OCI-LY1 (cell line): ENCODE results near the gene MAN1C1.

Experiments
- H2AFZ ChIP-seq: fragments of 200-600 bp; sonication (generic), shearing (Covaris generic); 2 replicates; pipeline ENCODE4 v1.6.0; 2014; ENCODE audit warnings: antibody characterized with exemption, mild to moderate bottlenecking, low read length
- H3F3A ChIP-seq: fragments of 200-600 bp; sonication (generic), shearing (Covaris generic); 2 replicates; pipeline ENCODE4 v1.6.0; 2014; ENCODE audit warnings: mild to moderate bottlenecking, antibody characterized with exemption, low read length, moderate library complexity; ENCODE audit not compliant: insufficient read depth
- H3K27ac ChIP-seq: fragments of 200-600 bp; sonication (generic); 2 replicates; pipeline ENCODE4 v1.5.1; 2014; ENCODE audit warnings: low read length, mixed run types, mild to moderate bottlenecking, low read depth; ENCODE audit not compliant: poor library complexity, severe bottlenecking
- H3K27me3 ChIP-seq: fragments of 200-600 bp; sonication (generic); 2 replicates; pipeline ENCODE4 v1.6.0; 2014; ENCODE audit warnings: antibody characterized with exemption, mild to moderate bottlenecking, low read length, moderate library complexity; ENCODE audit not compliant: insufficient read depth
- H3K36me3 ChIP-seq: fragments of 200-600 bp; sonication (generic); 2 replicates; pipeline ENCODE4 v1.6.1; 2014; ENCODE audit warnings: mild to moderate bottlenecking, antibody characterized with exemption, low read length, moderate library complexity, mixed read lengths; ENCODE audit not compliant: insufficient read depth
- H3K4me1 ChIP-seq: fragments of 200-600 bp; sonication (generic); 2 replicates; pipeline ENCODE4 v1.5.1; 2014; ENCODE audit warnings: mild to moderate bottlenecking, low read length, moderate library complexity; ENCODE audit not compliant: insufficient read depth, severe bottlenecking
- H3K4me2 ChIP-seq: fragments of 200-600 bp; sonication (generic), shearing (Covaris generic); 2 replicates; pipeline ENCODE4 v1.6.1; 2014; ENCODE audit warnings: low read length
- H3K4me3 ChIP-seq: fragments of 200-600 bp; sonication (generic); 2 replicates; pipeline ENCODE4 v1.5.1; 2014; ENCODE audit warnings: low read length, low read depth, mild to moderate bottlenecking, mixed read lengths; ENCODE audit not compliant: poor library complexity, severe bottlenecking
- H3K79me2 ChIP-seq: fragments of 200-600 bp; shearing (Covaris generic); 2 replicates; pipeline ENCODE4 v1.6.1; 2016; ENCODE audit warnings: mixed run types, low read length, mixed read lengths; ENCODE audit not compliant: insufficient read depth
- H3K9ac ChIP-seq: fragments of 200-600 bp; sonication (generic), shearing (Covaris generic); 2 replicates; pipeline ENCODE4 v1.6.1; 2014; ENCODE audit warnings: mild to moderate bottlenecking, low read length, mixed read lengths
- H3K9me2 ChIP-seq: fragments of 200-600 bp; sonication (generic), shearing (Covaris generic); 2 replicates; pipeline ENCODE4 v1.6.1; 2014; ENCODE audit warnings: low read depth, mild to moderate bottlenecking, low read length, mixed read lengths
- H3K9me3 ChIP-seq: fragments of 200-600 bp; shearing (Covaris generic); 2 replicates; pipeline ENCODE4 v1.6.1; 2014; ENCODE audit warnings: low read length, mixed read lengths
- H4K20me1 ChIP-seq: fragments of 200-600 bp; sonication (generic), shearing (Covaris generic); 2 replicates; pipeline ENCODE4 v1.6.0; 2016; ENCODE audit warnings: mild to moderate bottlenecking, low read length; ENCODE audit not compliant: insufficient read depth
- EZH2 ChIP-seq: fragments of 200-600 bp; sonication (generic), shearing (Covaris generic); IDR thresholded peaks from 2 replicates; pipeline ENCODE4 v1.8.0; 2017; ENCODE audit warnings: borderline replicate concordance, mixed run types, mild to moderate bottlenecking, antibody characterized with exemption, low read length, moderate library complexity, mixed read lengths
- TF ChIP-seq, protein P1 (sequence below): fragments of 200-600 bp; sonication (generic), shearing (Covaris generic); IDR thresholded peaks from 2 replicates; pipeline ENCODE4 v1.5.1; 2017; ENCODE audit warnings: mild to moderate bottlenecking, antibody characterized with exemption, low read length, moderate library complexity, mixed read lengths

The MAN1C1 gene

DNA sequence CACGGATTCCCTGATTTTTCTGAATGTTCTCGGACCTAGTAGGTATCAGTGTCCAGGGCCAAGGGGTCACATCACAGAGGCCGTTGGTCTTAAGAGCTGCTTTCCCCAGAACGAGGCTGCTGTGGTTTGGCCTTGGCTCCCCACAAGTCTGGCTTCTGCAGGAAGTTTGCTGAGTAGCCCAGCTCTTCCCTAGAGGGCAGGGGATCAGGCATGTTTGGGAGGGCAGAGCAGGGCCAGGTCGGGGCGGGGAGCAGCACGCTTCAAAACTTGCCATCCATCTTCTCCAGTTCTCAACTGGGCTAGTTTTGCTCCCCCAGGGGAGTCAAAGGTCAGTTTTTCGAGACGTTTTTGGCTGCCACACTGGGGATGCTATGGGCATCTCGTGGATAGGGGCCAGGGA, 37.0 kb downstream of the MAN1C1 start:
- Histone ChIP-seq H3K27ac (no peak overlapping the region), H3K27me3 (0 out of 2 replicates have a peak, but pooled peaks cover 4% of the 10 kb centered on the region), H4K20me1 (no peaks in the 10 kb centered on the region), H3K9me3 (no peaks in the 10 kb centered on the region), H3K4me1 (no peaks in the 10 kb centered on the region), H3K4me3 (no peak overlapping the region), H3K36me3 (no peaks in the 10 kb centered on the region), H3K4me2 (no peak overlapping the region), H3K9me2 (no peaks in the 10 kb centered on the region), H3K79me2 (no peaks in the 10 kb centered on the region), H3K9ac (no peak overlapping the region), H2AFZ (no peak overlapping the region), H3F3A (no peaks in the 10 kb centered on the region)
- TF ChIP-seq EZH2 = no peak
- TF ChIP-seq, protein P1, sequence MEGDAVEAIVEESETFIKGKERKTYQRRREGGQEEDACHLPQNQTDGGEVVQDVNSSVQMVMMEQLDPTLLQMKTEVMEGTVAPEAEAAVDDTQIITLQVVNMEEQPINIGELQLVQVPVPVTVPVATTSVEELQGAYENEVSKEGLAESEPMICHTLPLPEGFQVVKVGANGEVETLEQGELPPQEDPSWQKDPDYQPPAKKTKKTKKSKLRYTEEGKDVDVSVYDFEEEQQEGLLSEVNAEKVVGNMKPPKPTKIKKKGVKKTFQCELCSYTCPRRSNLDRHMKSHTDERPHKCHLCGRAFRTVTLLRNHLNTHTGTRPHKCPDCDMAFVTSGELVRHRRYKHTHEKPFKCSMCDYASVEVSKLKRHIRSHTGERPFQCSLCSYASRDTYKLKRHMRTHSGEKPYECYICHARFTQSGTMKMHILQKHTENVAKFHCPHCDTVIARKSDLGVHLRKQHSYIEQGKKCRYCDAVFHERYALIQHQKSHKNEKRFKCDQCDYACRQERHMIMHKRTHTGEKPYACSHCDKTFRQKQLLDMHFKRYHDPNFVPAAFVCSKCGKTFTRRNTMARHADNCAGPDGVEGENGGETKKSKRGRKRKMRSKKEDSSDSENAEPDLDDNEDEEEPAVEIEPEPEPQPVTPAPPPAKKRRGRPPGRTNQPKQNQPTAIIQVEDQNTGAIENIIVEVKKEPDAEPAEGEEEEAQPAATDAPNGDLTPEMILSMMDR = no peak

DNA sequence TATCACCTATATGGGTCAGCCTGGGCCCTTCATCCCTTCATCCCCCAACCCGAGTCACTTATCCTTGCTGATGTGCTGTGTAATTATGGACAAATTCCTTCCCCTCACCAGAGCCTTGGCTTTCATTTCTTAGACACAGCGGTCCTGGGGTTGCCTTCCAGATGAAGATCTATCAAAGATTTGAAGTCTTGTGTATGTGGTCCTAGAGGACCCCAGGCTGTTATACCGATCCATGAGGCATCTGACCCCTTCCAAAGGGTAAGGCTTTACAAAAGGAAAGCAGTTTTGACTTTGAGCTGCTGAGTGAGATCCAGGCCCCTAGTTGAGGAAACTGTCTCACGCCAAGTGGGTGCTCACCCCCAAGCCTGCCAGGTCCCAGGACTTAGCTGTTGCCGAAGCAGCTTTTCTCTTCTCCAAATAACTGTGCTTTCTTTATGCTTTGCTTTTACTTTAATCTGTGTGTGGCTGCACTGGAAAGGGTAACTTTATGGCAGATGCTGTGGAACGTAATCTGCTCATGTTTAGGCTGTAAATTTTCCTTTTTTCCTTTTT, 37.6 kb downstream of the MAN1C1 start:
- no peaks in the 10 kb centered on the region for H3K4me1 ChIP-seq
- no peak overlapping the region for H3K4me3 ChIP-seq
- H3K9ac ChIP-seq = no peak overlapping the region
- no peak for TF ChIP-seq EZH2
- TF ChIP-seq, protein P1 = no peak
- no peak overlapping the region for H3K4me2 ChIP-seq
- no peak overlapping the region for H2AFZ ChIP-seq
- H3K27ac ChIP-seq = no peak overlapping the region
- no peaks in the 10 kb centered on the region for H3K9me3 ChIP-seq
- H3K36me3 ChIP-seq = no peaks in the 10 kb centered on the region
- 0 out of 2 replicates have a peak, but pooled peaks cover 4% of the 10 kb centered on the region for H3K27me3 ChIP-seq
- no peaks in the 10 kb centered on the region for H3F3A ChIP-seq
- no peaks in the 10 kb centered on the region for H3K79me2 ChIP-seq
- H3K9me2 ChIP-seq = no peaks in the 10 kb centered on the region
- no peaks in the 10 kb centered on the region for H4K20me1 ChIP-seq

DNA sequence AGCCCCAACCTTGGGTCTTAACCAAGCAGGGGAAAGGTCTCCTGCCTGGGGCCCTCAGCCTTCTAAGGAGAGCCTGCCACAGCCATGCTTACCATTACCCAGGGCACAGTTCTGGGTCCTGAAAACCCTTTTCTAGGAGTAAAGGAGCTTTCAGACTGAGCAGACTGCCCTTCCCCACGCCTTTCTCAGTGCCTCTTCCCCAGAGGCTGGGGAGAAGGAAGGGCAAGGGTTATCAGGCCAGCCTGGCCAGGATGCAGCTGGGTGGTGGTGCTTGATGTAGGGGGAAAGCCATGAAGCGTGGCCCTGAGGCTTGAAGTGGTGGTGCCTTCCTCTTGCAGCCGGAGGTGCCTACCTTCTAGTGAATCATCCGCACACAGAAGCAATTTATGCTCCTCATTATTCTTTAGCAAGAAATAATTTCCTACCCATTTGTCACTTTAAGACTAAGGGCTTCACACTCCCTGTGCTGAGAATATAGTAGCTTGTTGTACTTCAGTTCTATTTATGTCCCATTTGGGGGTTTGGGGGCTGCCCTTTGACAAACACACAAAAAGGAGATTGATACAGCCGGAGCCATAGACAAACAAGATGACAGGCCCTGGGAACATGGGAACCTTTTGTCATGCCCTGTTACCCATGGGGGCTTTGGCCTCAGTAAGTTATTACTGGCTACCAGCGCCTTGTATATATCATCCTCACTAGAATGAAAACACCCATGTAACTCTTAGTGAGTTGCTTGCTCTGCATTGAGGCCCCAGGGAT, 40.7 kb downstream of the MAN1C1 start:
- H3K27me3 ChIP-seq = 0 out of 2 replicates have a peak, but pooled peaks cover 4% of the 10 kb centered on the region

More for the DNA sequence above, 40.7 kb downstream of the MAN1C1 start:
- Histone ChIP-seq H3K9me2 (no peaks in the 10 kb centered on the region), H3K4me2 (no peak overlapping the region), H3K9ac (no peak overlapping the region), H3K27ac (no peak overlapping the region), H3K4me3 (no peak overlapping the region), H3F3A (no peaks in the 10 kb centered on the region), H4K20me1 (no peaks in the 10 kb centered on the region), H3K79me2 (no peaks in the 10 kb centered on the region), H3K36me3 (no peaks in the 10 kb centered on the region), H3K9me3 (no peaks in the 10 kb centered on the region), H2AFZ (no peak overlapping the region), H3K4me1 (no peaks in the 10 kb centered on the region)
- TF ChIP-seq, protein P1 = no peak
- no peak for TF ChIP-seq EZH2
